ENCODE results near the gene OR10H2.

DNA sequence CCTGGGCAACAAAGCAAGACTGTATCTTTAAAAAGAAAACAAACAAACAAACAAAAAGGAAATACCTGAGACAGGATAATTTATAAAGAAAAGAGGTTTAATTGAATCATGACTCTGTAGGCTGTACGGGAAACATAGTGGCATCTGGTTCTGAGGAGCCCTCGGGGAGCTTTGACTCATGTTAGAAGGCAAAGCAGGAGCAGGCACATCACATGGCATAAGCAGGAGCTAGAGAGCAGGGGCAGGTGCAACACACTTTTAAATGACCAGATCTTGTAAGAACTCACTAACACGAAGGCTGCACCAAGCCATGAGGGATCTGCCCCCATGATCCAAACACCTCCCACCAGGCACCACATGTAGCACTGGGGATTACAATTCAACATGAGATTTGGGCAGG lies 13.2 kb upstream of the OR10H2 start:
- TF ChIP-seq, protein P1, sequence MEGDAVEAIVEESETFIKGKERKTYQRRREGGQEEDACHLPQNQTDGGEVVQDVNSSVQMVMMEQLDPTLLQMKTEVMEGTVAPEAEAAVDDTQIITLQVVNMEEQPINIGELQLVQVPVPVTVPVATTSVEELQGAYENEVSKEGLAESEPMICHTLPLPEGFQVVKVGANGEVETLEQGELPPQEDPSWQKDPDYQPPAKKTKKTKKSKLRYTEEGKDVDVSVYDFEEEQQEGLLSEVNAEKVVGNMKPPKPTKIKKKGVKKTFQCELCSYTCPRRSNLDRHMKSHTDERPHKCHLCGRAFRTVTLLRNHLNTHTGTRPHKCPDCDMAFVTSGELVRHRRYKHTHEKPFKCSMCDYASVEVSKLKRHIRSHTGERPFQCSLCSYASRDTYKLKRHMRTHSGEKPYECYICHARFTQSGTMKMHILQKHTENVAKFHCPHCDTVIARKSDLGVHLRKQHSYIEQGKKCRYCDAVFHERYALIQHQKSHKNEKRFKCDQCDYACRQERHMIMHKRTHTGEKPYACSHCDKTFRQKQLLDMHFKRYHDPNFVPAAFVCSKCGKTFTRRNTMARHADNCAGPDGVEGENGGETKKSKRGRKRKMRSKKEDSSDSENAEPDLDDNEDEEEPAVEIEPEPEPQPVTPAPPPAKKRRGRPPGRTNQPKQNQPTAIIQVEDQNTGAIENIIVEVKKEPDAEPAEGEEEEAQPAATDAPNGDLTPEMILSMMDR (IDR thresholded peaks at IDR 0.05; ENCODE audit: extremely low read depth in 1 of 2, insufficient read depth in 1 of 2, low read depth in 1 of 2, low read length in 2 of 2) = no peak
- no peak for TF ChIP-seq GATA2 (IDR thresholded peaks at IDR 0.05; ENCODE audit: insufficient read depth, insufficient read length, low read depth, low read length)
- no peak for TF ChIP-seq POLR2A (IDR thresholded peaks at IDR 0.05; ENCODE audit: low read depth, low read length)
- TF ChIP-seq POLR2AphosphoS5 (IDR thresholded peaks at IDR 0.05; ENCODE audit: insufficient read depth, low read depth, low read length) = no peak
- TF ChIP-seq, protein P2, sequence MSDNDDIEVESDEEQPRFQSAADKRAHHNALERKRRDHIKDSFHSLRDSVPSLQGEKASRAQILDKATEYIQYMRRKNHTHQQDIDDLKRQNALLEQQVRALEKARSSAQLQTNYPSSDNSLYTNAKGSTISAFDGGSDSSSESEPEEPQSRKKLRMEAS (IDR thresholded peaks at IDR 0.05; ENCODE audit: insufficient read depth, insufficient read length) = no peak
